Gastrocnemius medialis (tissue), 4 donors: ENCODE data around the gene MAFB. TPM values are rescaled to one million over a fixed set of nuclear protein-coding genes. Genes with fewer than 3 reads are reported as not detected.

Source experiments
- ATAC-seq, 2 donors: fragments of 150-250 bp; one replicate each; pipeline ENCODE4 v1.9.1; 2016
- DNase-seq, 2 donors: peaks; one replicate each; pipeline ENCODE4 v3.0.0-alpha.2; 2019
- H3K27ac ChIP-seq, 4 donors: fragments of 200-600 bp; sonication (generic); 1 replicate in 1 of 4; 2 replicates in 3 of 4; pipeline ENCODE4 v1.5.1; 2016 to 2018; ENCODE audit warnings: mild to moderate bottlenecking in 2 of 4, moderate library complexity in 1 of 4
- H3K27me3 ChIP-seq, 3 donors: fragments of 200-600 bp; sonication (generic) in 2 of 3; 1 replicate in 1 of 3; 2 replicates in 2 of 3; pipeline versions ENCODE4 v1.5.1 to v1.6.0; 2016 to 2019; ENCODE audit warnings: mild to moderate bottlenecking in 1 of 3, moderate library complexity in 1 of 3
- H3K36me3 ChIP-seq, 2 donors: fragments of 200-600 bp; sonication (generic) in 1 of 2; one replicate each; pipeline ENCODE4 v1.5.1; 2017 to 2018
- H3K4me1 ChIP-seq, 2 donors: fragments of 200-600 bp; sonication (generic) in 1 of 2; one replicate each; pipeline ENCODE4 v1.5.1; 2016 to 2017; ENCODE audit warnings: mild to moderate bottlenecking in 2 of 2
- H3K4me3 ChIP-seq, 4 donors: fragments of 200-600 bp; sonication (generic) in 3 of 4; 1 replicate in 1 of 4; 2 replicates in 3 of 4; pipeline ENCODE4 v1.5.1; 2016 to 2019; ENCODE audit warnings: mild to moderate bottlenecking in 2 of 4
- H3K9me3 ChIP-seq, 3 donors: fragments of 200-600 bp; sonication (generic) in 2 of 3; 1 replicate in 1 of 3; 2 replicates in 2 of 3; pipeline ENCODE4 v1.5.1; 2016 to 2019
- CTCF ChIP-seq, 5 experiments: fragments of 450-650 bp in 3 of 5; fragments of 200-600 bp in 2 of 5; sonication (generic) in 2 of 5; IDR thresholded peaks in 4 of 5; conservative IDR thresholded peaks in 1 of 5; 1 replicate in 4 of 5; 2 replicates in 1 of 5; pipeline ENCODE4 v1.5.1; 2016 to 2019; ENCODE audit warnings: antibody characterized with exemption in 5 of 5, mild to moderate bottlenecking in 3 of 5, moderate library complexity in 3 of 5
- POLR2A ChIP-seq, 2 donors: fragments of 450-650 bp; IDR thresholded peaks; one replicate each; pipeline ENCODE4 v1.6.1; 2017; ENCODE audit warnings: antibody characterized with exemption in 2 of 2, mild to moderate bottlenecking in 2 of 2, moderate library complexity in 2 of 2
- in situ Hi-C, 4 donors: fragments of 200-750 bp; cut with MboI; loops; one replicate each; pipeline versions ENCODE4 v1.15.0 to v1.8.0; 2017; ENCODE audit warnings: low sequenced_read_pairs in 4 of 4
- intact Hi-C: fragments of 100-400 bp; cut with DNase I; formaldehyde crosslinking; loops from one replicate; pipeline ENCODE4 v1.15.1; 2023; ENCODE audit warnings: low total_unique reads
- total RNA-seq, 4 donors: library from RNA; depleted of rRNA; stranded (reverse); fragments of >200 nt; gene quantifications; one replicate each; pipeline versions ENCODE4 v1.1.0 to v1.2.3, GENCODE V29; 2016

Gene MAFB
- total RNA-seq, 4 donors from 2014 or later = 15.4 to 24.9 (median 18.6) TPM

- no peak for ATAC-seq
- no peak for TF ChIP-seq CTCF (IDR thresholded peaks at IDR 0.05 in 4 of 5, conservative IDR thresholded peaks at IDR 0.05 in 1 of 5)
- no peak for TF ChIP-seq POLR2A (IDR thresholded peaks at IDR 0.05)
- in situ Hi-C loops = no loop called here
These were observed 29.5 kb downstream of the MAFB start for GRCh38 chr20:40659567-40659966.

GRCh38 chr20:40658509-40658908, 30.5 kb downstream of the MAFB start:
- peak; percentile 32 to 60 for DNase-seq
- ATAC-seq = peak in 1 of 2 donors; percentile 20
- intact Hi-C loops = no loop called here
- Histone ChIP-seq H3K36me3 (no peaks in the 10 kb centered on the region), H3K4me3 (no peak overlapping the region), H3K27me3 (no peaks in the 10 kb centered on the region), H3K27ac (peak overlapping the region in 1 of 4 donors; percentile 11), H3K4me1 (peaks cover 14 to 25% of the 10 kb centered on the region in 2 donors), H3K9me3 (no peaks in the 10 kb centered on the region)
- TF ChIP-seq POLR2A (IDR thresholded peaks at IDR 0.05) = no peak
- no peak for TF ChIP-seq CTCF (IDR thresholded peaks at IDR 0.05 in 4 of 5, conservative IDR thresholded peaks at IDR 0.05 in 1 of 5)
- in situ Hi-C loops = no loop called here

More at GRCh38 chr20:40659567-40659966, 29.5 kb downstream of the MAFB start:
- DNase-seq = no peak
- intact Hi-C loops = no loop called here
- H3K27me3 ChIP-seq = no peaks in the 10 kb centered on the region
- peaks cover 9 to 15% of the 10 kb centered on the region in 2 donors for H3K4me1 ChIP-seq
- no peaks in the 10 kb centered on the region for H3K9me3 ChIP-seq
- H3K36me3 ChIP-seq = no peaks in the 10 kb centered on the region
- no peak overlapping the region for H3K27ac ChIP-seq
- H3K4me3 ChIP-seq = no peak overlapping the region

- Histone ChIP-seq H3K27me3 (no peaks in the 10 kb centered on the region), H3K4me3 (no peak overlapping the region), H3K27ac (peak overlapping the region in 1 of 4 donors; percentile 33), H3K36me3 (no peaks in the 10 kb centered on the region), H3K9me3 (no peaks in the 10 kb centered on the region), H3K4me1 (peaks cover 14 to 25% of the 10 kb centered on the region in 2 donors)
- ATAC-seq (no peak), DNase-seq (no peak)
- TF ChIP-seq CTCF (IDR thresholded peaks at IDR 0.05 in 4 of 5, conservative IDR thresholded peaks at IDR 0.05 in 1 of 5) (no peak), POLR2A (IDR thresholded peaks at IDR 0.05) (no peak)
- in situ Hi-C loops (no loop called here), intact Hi-C loops (no loop called here)
These were observed 31.5 kb downstream of the MAFB start for GRCh38 chr20:40657526-40657925.

GRCh38 chr20:40655451-40655850, 33.6 kb downstream of the MAFB start:
- no peak for ATAC-seq
- intact Hi-C loops = loop anchor here (2.0 kb wide), 1 partner anchor 31 kb away; no protein-coding TSS in a partner anchor
- H3K36me3 ChIP-seq = no peaks in the 10 kb centered on the region

More at GRCh38 chr20:40655451-40655850, 33.6 kb downstream of the MAFB start:
- in situ Hi-C loops = no loop called here
- peaks cover 14 to 25% of the 10 kb centered on the region in 2 donors for H3K4me1 ChIP-seq
- H3K27ac ChIP-seq = peak overlapping the region; percentile 73 to 89 (median 80)
- TF ChIP-seq POLR2A (IDR thresholded peaks at IDR 0.05) = no peak
- no peak for TF ChIP-seq CTCF (IDR thresholded peaks at IDR 0.05 in 4 of 5, conservative IDR thresholded peaks at IDR 0.05 in 1 of 5)
- no peak overlapping the region for H3K4me3 ChIP-seq
- no peaks in the 10 kb centered on the region for H3K9me3 ChIP-seq
- H3K27me3 ChIP-seq = no peaks in the 10 kb centered on the region
- DNase-seq = no peak
